GM10847 (cell line): ENCODE results near the gene TMEM272.

Source experiments
- POLR2A ChIP-seq: IDR thresholded peaks from 2 replicates; pipeline ENCODE4 v1.6.1; 2011; ENCODE audit not compliant: insufficient read length; ENCODE audit errors: extremely low read depth

Gene TMEM272

GRCh38 chr13:51770160-51770559 is 74.8 kb downstream of the TMEM272 start:
- TF ChIP-seq POLR2A, result no peak

- TF ChIP-seq POLR2A, result no peak
Measured at GRCh38 chr13:51769455-51770127, 75.4 kb downstream of the TMEM272 start.

GRCh38 chr13:51768976-51769375 is 76.0 kb downstream of the TMEM272 start:
- TF ChIP-seq POLR2A, result no peak

- no peak for TF ChIP-seq POLR2A
Measured at GRCh38 chr13:51768378-51768921, 76.5 kb downstream of the TMEM272 start.

- no peak for TF ChIP-seq POLR2A
Measured at GRCh38 chr13:51767100-51767499, 77.9 kb downstream of the TMEM272 start.

- no peak for TF ChIP-seq POLR2A
Measured at GRCh38 chr13:51765142-51765515, 79.8 kb downstream of the TMEM272 start.

- TF ChIP-seq POLR2A, result no peak
Measured at GRCh38 chr13:51764184-51765141, 80.5 kb downstream of the TMEM272 start.

- no peak for TF ChIP-seq POLR2A
Measured at GRCh38 chr13:51763486-51763885, 81.5 kb downstream of the TMEM272 start.
